ENCODE results near the gene GALM. TPM values are rescaled to one million over a fixed set of nuclear protein-coding genes. Genes with fewer than 3 reads are reported as not detected.

Gene GALM
- total and polyA plus RNA-seq, 2 of the 13 experiments (the other 11 are each of a cell fraction or from before 2014, with no cell fraction given), result 65.5 to 90.0 TPM

DNA sequence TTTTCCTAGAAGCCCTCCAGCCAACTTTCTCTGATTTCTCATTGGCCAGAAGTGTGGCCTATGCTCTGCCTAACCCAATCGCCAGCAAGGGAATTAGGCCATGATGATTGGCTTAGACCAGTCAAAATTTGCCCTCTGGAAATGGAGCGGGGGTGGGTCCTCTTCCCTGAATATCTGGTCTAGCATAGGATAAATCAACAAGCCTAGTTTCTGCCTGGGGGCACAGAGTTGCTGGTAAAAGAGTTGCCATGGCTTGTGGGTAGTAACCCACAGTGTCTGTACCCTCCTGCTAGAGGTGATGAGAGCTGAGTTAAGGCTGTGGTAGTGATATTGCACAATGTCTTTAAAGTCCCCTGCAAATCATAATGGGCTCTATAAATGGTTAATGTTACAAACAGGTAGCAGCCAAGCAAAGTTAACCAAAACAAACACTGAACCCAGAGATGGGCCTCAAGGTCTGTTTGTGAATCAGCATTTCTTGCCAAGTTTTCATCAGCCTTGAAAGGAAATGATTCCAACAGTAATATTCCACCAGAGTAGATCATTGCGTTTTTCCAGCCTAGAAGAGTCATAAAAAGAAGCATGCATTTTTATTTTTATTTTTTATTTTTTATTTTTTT is 19.3 kb downstream of the GALM start (continued):
- TF ChIP-seq, protein P1, sequence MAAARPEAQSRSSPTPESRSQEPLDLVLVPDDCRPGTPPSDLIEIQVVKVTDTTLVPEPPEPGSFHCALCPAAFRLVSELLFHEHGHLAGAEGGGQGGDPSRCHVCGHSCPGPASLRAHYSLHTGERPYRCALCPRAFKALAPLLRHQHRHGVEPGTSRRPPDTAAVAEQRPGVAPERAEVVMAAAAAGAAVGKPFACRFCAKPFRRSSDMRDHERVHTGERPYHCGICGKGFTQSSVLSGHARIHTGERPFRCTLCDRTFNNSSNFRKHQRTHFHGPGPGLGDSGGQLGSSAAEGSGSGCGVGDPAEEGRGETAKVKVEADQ (CRISPR knock-in tag; IDR thresholded peaks at IDR 0.05; ENCODE audit: borderline replicate concordance), result no peak
- TF ChIP-seq, protein P2, sequence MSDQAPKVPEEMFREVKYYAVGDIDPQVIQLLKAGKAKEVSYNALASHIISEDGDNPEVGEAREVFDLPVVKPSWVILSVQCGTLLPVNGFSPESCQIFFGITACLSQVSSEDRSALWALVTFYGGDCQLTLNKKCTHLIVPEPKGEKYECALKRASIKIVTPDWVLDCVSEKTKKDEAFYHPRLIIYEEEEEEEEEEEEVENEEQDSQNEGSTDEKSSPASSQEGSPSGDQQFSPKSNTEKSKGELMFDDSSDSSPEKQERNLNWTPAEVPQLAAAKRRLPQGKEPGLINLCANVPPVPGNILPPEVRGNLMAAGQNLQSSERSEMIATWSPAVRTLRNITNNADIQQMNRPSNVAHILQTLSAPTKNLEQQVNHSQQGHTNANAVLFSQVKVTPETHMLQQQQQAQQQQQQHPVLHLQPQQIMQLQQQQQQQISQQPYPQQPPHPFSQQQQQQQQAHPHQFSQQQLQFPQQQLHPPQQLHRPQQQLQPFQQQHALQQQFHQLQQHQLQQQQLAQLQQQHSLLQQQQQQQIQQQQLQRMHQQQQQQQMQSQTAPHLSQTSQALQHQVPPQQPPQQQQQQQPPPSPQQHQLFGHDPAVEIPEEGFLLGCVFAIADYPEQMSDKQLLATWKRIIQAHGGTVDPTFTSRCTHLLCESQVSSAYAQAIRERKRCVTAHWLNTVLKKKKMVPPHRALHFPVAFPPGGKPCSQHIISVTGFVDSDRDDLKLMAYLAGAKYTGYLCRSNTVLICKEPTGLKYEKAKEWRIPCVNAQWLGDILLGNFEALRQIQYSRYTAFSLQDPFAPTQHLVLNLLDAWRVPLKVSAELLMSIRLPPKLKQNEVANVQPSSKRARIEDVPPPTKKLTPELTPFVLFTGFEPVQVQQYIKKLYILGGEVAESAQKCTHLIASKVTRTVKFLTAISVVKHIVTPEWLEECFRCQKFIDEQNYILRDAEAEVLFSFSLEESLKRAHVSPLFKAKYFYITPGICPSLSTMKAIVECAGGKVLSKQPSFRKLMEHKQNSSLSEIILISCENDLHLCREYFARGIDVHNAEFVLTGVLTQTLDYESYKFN (CRISPR knock-in tag; conservative IDR thresholded peaks at IDR 0.05), result peak; percentile 88
- TF ChIP-seq ZNF275 (CRISPR knock-in tag; IDR thresholded peaks at IDR 0.05; ENCODE audit: borderline replicate concordance) (no peak), BATF2 (CRISPR knock-in tag; IDR thresholded peaks at IDR 0.05) (no peak), ZNF441 (CRISPR knock-in tag; IDR thresholded peaks at IDR 0.05; ENCODE audit: borderline replicate concordance) (no peak), ZNF513 (CRISPR knock-in tag; conservative IDR thresholded peaks at IDR 0.05) (no peak), ETV6 (CRISPR knock-in tag; conservative IDR thresholded peaks at IDR 0.05) (no peak), ZNF546 (CRISPR knock-in tag; conservative IDR thresholded peaks at IDR 0.05) (no peak), ZNF547 (CRISPR knock-in tag; IDR thresholded peaks at IDR 0.05) (no peak), ZNF468 (CRISPR knock-in tag; IDR thresholded peaks at IDR 0.05) (no peak), E2F5 (CRISPR knock-in tag; conservative IDR thresholded peaks at IDR 0.05) (no peak), REL (CRISPR knock-in tag; conservative IDR thresholded peaks at IDR 0.05) (no peak), ZNF101 (CRISPR knock-in tag; IDR thresholded peaks at IDR 0.05; ENCODE audit: borderline replicate concordance, low read depth) (no peak), MYPOP (CRISPR knock-in tag; IDR thresholded peaks at IDR 0.05) (peak; percentile 34; the same call in 1 of the 2 replicates), ZNF143 (CRISPR knock-in tag; IDR thresholded peaks at IDR 0.05) (no peak), CBX1 (IDR thresholded peaks at IDR 0.05; ENCODE audit: low read depth) (no peak)

Data from HepG2 (cell line).